KMS-11 (cell line): ENCODE data around the gene TNN.

ENCODE experiments used
- H2AFZ ChIP-seq: fragments of 200-600 bp; sonication (generic); 2 replicates; pipeline ENCODE4 v1.6.1; 2016; ENCODE audit warnings: antibody characterized with exemption, mixed run types, low read depth
- H3K27ac ChIP-seq: fragments of 200-600 bp; sonication (generic); 2 replicates; pipeline ENCODE4 v1.6.1; 2016; ENCODE audit warnings: mild to moderate bottlenecking, mixed run types
- H3K27me3 ChIP-seq: fragments of 200-600 bp; sonication (generic); 2 replicates; pipeline ENCODE4 v1.6.1; 2017; ENCODE audit warnings: mild to moderate bottlenecking, low read depth, mixed run types, moderate library complexity; ENCODE audit not compliant: insufficient read depth
- H3K36me3 ChIP-seq: fragments of 200-600 bp; sonication (generic); 2 replicates; pipeline ENCODE4 v1.6.1; 2017; ENCODE audit warnings: mild to moderate bottlenecking, mixed run types; ENCODE audit not compliant: insufficient read depth
- H3K4me1 ChIP-seq: fragments of 200-600 bp; sonication (generic); 2 replicates; pipeline ENCODE4 v1.6.1; 2016; ENCODE audit warnings: mild to moderate bottlenecking, low read depth, mixed run types; ENCODE audit not compliant: poor library complexity, severe bottlenecking
- H3K4me2 ChIP-seq: fragments of 200-600 bp; sonication (generic); 2 replicates; pipeline ENCODE4 v1.7.0; 2016; ENCODE audit warnings: mild to moderate bottlenecking, mixed run types
- H3K4me3 ChIP-seq: fragments of 200-600 bp; sonication (generic); IDR thresholded peaks from 2 replicates; pipeline ENCODE4 v1.6.1; 2017; ENCODE audit warnings: low read depth, low read length, mixed read lengths; ENCODE audit not compliant: insufficient read depth
- H3K79me2 ChIP-seq: fragments of 200-600 bp; sonication (generic); 2 replicates; pipeline ENCODE4 v1.6.1; 2016; ENCODE audit warnings: low read depth, mixed run types; ENCODE audit not compliant: insufficient read depth
- H3K9ac ChIP-seq: fragments of 200-600 bp; sonication (generic); 2 replicates; pipeline ENCODE4 v1.6.1; 2016; ENCODE audit warnings: mild to moderate bottlenecking, mixed run types
- H4K20me1 ChIP-seq: fragments of 200-600 bp; sonication (generic); 2 replicates; pipeline ENCODE4 v1.6.1; 2016; ENCODE audit warnings: mild to moderate bottlenecking, mixed run types; ENCODE audit not compliant: insufficient read depth
- TF ChIP-seq, protein P1 (sequence below): fragments of 200-600 bp; sonication (generic); conservative IDR thresholded peaks from 2 replicates; pipeline ENCODE4 v1.6.1; 2017; ENCODE audit warnings: low read depth, mild to moderate bottlenecking, antibody characterized with exemption, low read length, moderate library complexity, mixed read lengths

Gene TNN

DNA sequence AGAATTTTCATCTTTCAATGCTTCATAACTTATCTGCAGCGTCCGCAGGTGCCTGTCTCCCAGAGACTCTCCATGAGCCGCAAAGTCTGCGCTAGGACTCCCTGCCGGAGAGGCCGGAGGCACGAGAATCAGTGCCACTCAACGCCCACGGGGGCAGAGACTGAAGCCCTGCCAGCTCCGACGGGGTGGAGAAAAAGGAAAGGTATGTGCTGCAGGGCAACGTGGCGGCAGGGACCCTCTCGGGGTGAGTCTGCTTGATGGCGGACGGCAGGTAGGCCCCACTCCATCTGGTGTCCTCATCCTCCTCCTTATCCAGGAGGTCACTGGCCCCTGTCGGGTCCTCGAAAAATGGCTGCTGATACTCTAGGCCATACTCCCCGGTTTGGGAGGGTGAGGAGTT lies 22.5 kb upstream of the TNN start:
- TF ChIP-seq, protein P1, sequence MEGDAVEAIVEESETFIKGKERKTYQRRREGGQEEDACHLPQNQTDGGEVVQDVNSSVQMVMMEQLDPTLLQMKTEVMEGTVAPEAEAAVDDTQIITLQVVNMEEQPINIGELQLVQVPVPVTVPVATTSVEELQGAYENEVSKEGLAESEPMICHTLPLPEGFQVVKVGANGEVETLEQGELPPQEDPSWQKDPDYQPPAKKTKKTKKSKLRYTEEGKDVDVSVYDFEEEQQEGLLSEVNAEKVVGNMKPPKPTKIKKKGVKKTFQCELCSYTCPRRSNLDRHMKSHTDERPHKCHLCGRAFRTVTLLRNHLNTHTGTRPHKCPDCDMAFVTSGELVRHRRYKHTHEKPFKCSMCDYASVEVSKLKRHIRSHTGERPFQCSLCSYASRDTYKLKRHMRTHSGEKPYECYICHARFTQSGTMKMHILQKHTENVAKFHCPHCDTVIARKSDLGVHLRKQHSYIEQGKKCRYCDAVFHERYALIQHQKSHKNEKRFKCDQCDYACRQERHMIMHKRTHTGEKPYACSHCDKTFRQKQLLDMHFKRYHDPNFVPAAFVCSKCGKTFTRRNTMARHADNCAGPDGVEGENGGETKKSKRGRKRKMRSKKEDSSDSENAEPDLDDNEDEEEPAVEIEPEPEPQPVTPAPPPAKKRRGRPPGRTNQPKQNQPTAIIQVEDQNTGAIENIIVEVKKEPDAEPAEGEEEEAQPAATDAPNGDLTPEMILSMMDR = no peak
- Histone ChIP-seq H3K4me3 (no peak overlapping the region), H3K9ac (no peak overlapping the region), H3K36me3 (no peaks in the 10 kb centered on the region), H3K79me2 (no peaks in the 10 kb centered on the region), H4K20me1 (no peaks in the 10 kb centered on the region), H3K27ac (no peak overlapping the region), H2AFZ (no peak overlapping the region), H3K4me1 (no peaks in the 10 kb centered on the region), H3K27me3 (no peaks in the 10 kb centered on the region), H3K4me2 (no peak overlapping the region)

DNA sequence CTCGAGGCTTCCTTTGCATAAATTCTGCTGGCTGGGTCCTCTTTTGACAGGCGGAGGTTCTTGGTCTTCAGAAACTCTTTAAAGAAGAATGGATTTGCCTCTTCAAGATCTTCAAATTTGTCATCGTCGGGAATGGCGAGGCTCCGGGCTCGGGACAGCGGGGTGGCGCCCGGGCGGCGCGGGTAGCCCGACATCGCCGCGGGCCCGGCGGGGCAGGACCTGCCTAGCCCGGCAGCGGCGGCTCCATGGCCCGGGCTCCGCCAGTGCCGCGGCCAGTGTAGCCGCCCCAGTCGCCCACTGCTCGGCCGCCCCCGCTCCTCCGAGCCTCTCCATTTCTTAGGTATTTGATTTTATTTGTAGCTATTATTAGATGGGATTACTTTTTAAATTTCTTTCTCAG lies 22.1 kb upstream of the TNN start:
- Histone ChIP-seq H3K4me3 (no peak overlapping the region), H3K36me3 (no peaks in the 10 kb centered on the region), H3K9ac (no peak overlapping the region), H3K79me2 (no peaks in the 10 kb centered on the region), H3K27me3 (no peaks in the 10 kb centered on the region), H3K27ac (no peak overlapping the region), H3K4me1 (no peaks in the 10 kb centered on the region), H3K4me2 (no peak overlapping the region), H4K20me1 (no peaks in the 10 kb centered on the region), H2AFZ (no peak overlapping the region)
- TF ChIP-seq, protein P1 = no peak

DNA sequence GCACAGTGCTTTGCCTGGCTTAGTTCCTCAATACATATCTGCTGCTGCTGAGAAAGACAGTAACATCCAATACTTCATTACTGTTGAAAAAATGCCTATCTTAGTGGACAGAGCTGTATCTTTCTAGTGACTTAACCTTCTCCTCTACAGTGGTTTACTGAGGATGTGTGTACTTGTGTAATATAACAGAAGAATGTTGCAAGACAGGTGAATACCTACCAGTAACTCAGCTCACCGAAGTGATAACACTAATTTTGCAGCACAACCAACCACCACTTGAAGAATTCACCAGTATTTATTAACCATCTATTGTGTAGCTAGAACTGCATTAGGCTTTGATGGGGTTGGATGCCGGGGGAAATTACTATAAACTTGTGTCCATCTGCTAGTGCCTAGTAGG lies 16.6 kb upstream of the TNN start:
- no peaks in the 10 kb centered on the region for H3K79me2 ChIP-seq
- TF ChIP-seq, protein P1 = no peak
- no peak overlapping the region for H3K4me2 ChIP-seq
- no peak overlapping the region for H3K27ac ChIP-seq
- H4K20me1 ChIP-seq = no peaks in the 10 kb centered on the region
- no peak overlapping the region for H3K9ac ChIP-seq
- no peaks in the 10 kb centered on the region for H3K36me3 ChIP-seq
- H2AFZ ChIP-seq = no peak overlapping the region
- no peaks in the 10 kb centered on the region for H3K4me1 ChIP-seq
- no peak overlapping the region for H3K4me3 ChIP-seq
- no peaks in the 10 kb centered on the region for H3K27me3 ChIP-seq

DNA sequence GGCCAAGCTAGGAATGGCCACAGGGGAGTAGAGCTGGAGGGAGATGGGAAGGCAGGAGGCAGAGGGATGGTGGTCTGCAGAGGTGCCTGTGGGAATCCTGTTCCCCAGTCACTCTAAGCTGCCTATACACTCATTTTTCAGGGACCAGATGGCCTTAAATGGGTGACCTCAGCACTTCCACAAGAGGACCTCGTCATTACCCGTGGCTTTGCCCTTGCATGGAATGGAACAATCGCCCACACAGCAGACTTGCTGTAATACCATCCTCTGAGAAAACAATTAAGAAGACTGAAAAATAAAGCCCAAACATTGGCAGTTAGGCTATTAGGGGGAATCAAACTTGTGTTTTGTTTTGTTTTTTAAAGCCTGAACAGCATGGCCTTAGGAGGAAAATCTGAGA lies 12.9 kb upstream of the TNN start:
- no peak overlapping the region for H3K4me2 ChIP-seq
- no peaks in the 10 kb centered on the region for H3K36me3 ChIP-seq
- H4K20me1 ChIP-seq = no peaks in the 10 kb centered on the region
- no peaks in the 10 kb centered on the region for H3K27me3 ChIP-seq
- H3K79me2 ChIP-seq = no peaks in the 10 kb centered on the region
- H3K4me3 ChIP-seq = no peak overlapping the region
- H2AFZ ChIP-seq = no peak overlapping the region
- H3K27ac ChIP-seq = no peak overlapping the region
- H3K9ac ChIP-seq = no peak overlapping the region
- no peaks in the 10 kb centered on the region for H3K4me1 ChIP-seq
- TF ChIP-seq, protein P1 = no peak

DNA sequence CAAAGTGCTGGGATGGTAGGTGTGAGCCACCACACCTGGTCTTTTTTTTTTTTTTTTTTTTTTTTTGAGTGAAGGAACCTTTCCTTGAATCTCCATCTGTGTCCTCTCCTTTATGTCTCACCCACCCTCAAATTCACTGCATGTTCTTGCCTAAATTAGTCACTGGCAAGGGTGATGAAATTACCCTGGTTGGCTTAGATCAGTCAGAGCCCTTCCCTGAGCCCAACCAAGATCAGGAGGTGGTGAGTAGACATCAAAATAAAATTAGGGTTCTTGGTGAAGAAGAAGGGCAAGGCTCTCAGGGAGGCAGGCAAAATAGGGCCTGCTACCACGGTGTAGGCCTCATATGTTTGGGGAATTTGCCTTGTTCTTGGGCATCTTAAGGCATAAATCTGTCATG lies 5.3 kb upstream of the TNN start:
- no peak overlapping the region for H3K4me2 ChIP-seq
- H3K4me1 ChIP-seq = no peaks in the 10 kb centered on the region
- H3K27ac ChIP-seq = no peak overlapping the region
- no peaks in the 10 kb centered on the region for H3K27me3 ChIP-seq
- no peak overlapping the region for H3K4me3 ChIP-seq
- H3K9ac ChIP-seq = no peak overlapping the region
- no peaks in the 10 kb centered on the region for H3K36me3 ChIP-seq
- no peaks in the 10 kb centered on the region for H3K79me2 ChIP-seq
- TF ChIP-seq, protein P1 = no peak
- no peaks in the 10 kb centered on the region for H4K20me1 ChIP-seq
- no peak overlapping the region for H2AFZ ChIP-seq
